Osteoblast (primary cell): ENCODE results near the gene TIMM8A. TPM values are rescaled to one million over a fixed set of nuclear protein-coding genes. Genes with fewer than 3 reads are reported as not detected.

ENCODE experiments used
- DNase-seq: peaks from one replicate; pipeline ENCODE4 v3.0.0; 2011; ENCODE audit warnings: low spot score, mixed read lengths; ENCODE audit not compliant: insufficient read length; ENCODE audit errors: missing footprints
- H2AFZ ChIP-seq: 2 replicates; pipeline ENCODE4 v1.6.0; 2011; ENCODE audit warnings: mild to moderate bottlenecking, low read length
- H3K27ac ChIP-seq: 2 replicates; pipeline ENCODE4 v1.5.1; 2011; ENCODE audit warnings: mild to moderate bottlenecking, low read depth, low read length, moderate library complexity
- H3K27me3 ChIP-seq: 2 replicates; pipeline ENCODE4 v1.6.0; 2012; ENCODE audit warnings: mild to moderate bottlenecking, control low read depth, inconsistent platforms, low read length, moderate library complexity; ENCODE audit not compliant: insufficient read depth
- H3K36me3 ChIP-seq: 2 replicates; pipeline ENCODE4 v1.5.1; 2011; ENCODE audit warnings: mild to moderate bottlenecking, low read length, control low read depth, moderate library complexity; ENCODE audit not compliant: insufficient read depth
- H3K4me1 ChIP-seq: 2 replicates; pipeline ENCODE4 v1.5.1; 2011; ENCODE audit warnings: mild to moderate bottlenecking, low read length, control low read depth, moderate library complexity; ENCODE audit not compliant: insufficient read depth
- H3K4me2 ChIP-seq: 2 replicates; pipeline ENCODE4 v1.6.0; 2011; ENCODE audit warnings: mild to moderate bottlenecking, low read length; ENCODE audit not compliant: insufficient read depth
- H3K4me3 ChIP-seq: fragments of 200-600 bp; sonication (generic); 3 replicates; pipeline ENCODE4 v1.5.1; 2012; ENCODE audit warnings: mild to moderate bottlenecking, low read length, inconsistent platforms; ENCODE audit not compliant: insufficient read depth
- H3K79me2 ChIP-seq: 2 replicates; pipeline ENCODE4 v1.6.0; 2012; ENCODE audit warnings: mild to moderate bottlenecking, low read length, control low read depth, inconsistent platforms; ENCODE audit not compliant: insufficient read depth
- H3K9me3 ChIP-seq: 2 replicates; pipeline ENCODE4 v1.5.1; 2011; ENCODE audit warnings: low read depth, low read length, control low read depth
- H4K20me1 ChIP-seq: 2 replicates; pipeline ENCODE4 v1.6.0; 2012; ENCODE audit warnings: mild to moderate bottlenecking, low read length, control low read depth; ENCODE audit not compliant: insufficient read depth
- total RNA-seq: library from RNA; depleted of rRNA; stranded (reverse); fragments of >200 nt; gene quantifications from 2 replicates; pipeline ENCODE4 v1.2.3, GENCODE V29; 2012
- TF ChIP-seq, protein P1 (sequence below): IDR thresholded peaks from 2 replicates; pipeline ENCODE4 v1.5.1; 2011; ENCODE audit warnings: mild to moderate bottlenecking, low read depth, low read length, moderate library complexity; ENCODE audit errors: extremely low read depth

The TIMM8A gene
- total RNA-seq, 1 donor, result 2.9 TPM

DNA sequence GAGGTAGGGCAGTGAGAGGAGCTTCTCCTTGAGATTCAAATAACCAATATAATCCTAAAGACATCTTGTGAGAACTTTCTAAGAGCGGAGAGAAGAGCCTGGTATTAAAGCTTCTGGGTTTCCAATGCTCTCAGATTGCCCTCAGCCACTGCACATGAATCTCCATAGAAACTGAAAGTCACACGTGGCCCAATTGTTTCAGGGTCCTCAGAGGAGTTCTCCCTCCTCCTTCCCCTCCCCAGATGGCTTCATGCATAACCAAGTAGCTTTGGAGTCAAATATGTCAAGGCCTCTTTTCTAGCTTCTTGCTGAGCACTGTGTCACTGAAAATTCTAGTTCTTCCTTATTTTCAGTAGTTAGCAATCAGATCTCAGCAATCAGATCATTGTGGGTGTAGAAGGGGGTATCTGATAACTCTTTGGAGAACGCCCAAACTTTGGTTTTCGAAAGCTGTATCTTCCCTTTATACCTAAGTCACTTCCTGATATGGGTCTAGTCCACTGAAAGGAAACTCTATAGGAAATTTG, 35.2 kb upstream of the TIMM8A start:
- no peak overlapping the region for H3K27ac ChIP-seq
- no peak overlapping the region for H2AFZ ChIP-seq
- no peaks in the 10 kb centered on the region for H4K20me1 ChIP-seq
- no peaks in the 10 kb centered on the region for H3K4me1 ChIP-seq
- TF ChIP-seq, protein P1, sequence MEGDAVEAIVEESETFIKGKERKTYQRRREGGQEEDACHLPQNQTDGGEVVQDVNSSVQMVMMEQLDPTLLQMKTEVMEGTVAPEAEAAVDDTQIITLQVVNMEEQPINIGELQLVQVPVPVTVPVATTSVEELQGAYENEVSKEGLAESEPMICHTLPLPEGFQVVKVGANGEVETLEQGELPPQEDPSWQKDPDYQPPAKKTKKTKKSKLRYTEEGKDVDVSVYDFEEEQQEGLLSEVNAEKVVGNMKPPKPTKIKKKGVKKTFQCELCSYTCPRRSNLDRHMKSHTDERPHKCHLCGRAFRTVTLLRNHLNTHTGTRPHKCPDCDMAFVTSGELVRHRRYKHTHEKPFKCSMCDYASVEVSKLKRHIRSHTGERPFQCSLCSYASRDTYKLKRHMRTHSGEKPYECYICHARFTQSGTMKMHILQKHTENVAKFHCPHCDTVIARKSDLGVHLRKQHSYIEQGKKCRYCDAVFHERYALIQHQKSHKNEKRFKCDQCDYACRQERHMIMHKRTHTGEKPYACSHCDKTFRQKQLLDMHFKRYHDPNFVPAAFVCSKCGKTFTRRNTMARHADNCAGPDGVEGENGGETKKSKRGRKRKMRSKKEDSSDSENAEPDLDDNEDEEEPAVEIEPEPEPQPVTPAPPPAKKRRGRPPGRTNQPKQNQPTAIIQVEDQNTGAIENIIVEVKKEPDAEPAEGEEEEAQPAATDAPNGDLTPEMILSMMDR, result no peak
- DNase-seq, result peak; percentile 26
- no peak overlapping the region for H3K4me3 ChIP-seq
- H3K79me2 ChIP-seq, result no peaks in the 10 kb centered on the region
- H3K27me3 ChIP-seq, result peaks cover 12% of the 10 kb centered on the region
- no peaks in the 10 kb centered on the region for H3K9me3 ChIP-seq
- H3K4me2 ChIP-seq, result no peak overlapping the region
- no peaks in the 10 kb centered on the region for H3K36me3 ChIP-seq

DNA sequence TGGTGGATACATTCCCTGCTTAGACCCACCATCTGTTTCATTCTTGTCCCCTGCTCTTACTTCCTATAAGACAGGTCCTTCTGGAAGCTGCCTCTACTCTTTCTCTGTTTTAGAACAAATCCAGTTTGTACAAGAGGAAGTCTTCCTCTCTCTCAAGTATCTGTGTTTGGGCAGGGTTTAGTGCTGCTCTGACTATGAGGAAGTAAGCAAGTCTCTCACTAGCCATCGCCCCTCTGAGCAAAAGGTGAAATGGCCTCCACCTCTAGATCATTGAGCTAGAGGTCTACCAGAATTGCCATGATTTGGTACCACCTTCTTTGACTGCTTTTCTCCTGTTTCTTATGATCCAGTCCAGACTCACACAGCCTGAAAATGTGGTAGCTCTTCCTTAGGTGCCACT, 29.0 kb upstream of the TIMM8A start:
- Histone ChIP-seq H3K4me2 (no peak overlapping the region), H3K27me3 (peaks cover 7% of the 10 kb centered on the region), H3K36me3 (no peaks in the 10 kb centered on the region), H3K4me1 (no peaks in the 10 kb centered on the region), H3K9me3 (no peaks in the 10 kb centered on the region), H2AFZ (no peak overlapping the region), H3K4me3 (no peak overlapping the region), H4K20me1 (no peaks in the 10 kb centered on the region), H3K27ac (no peak overlapping the region), H3K79me2 (no peaks in the 10 kb centered on the region)
- TF ChIP-seq, protein P1, result no peak
- no peak for DNase-seq

DNA sequence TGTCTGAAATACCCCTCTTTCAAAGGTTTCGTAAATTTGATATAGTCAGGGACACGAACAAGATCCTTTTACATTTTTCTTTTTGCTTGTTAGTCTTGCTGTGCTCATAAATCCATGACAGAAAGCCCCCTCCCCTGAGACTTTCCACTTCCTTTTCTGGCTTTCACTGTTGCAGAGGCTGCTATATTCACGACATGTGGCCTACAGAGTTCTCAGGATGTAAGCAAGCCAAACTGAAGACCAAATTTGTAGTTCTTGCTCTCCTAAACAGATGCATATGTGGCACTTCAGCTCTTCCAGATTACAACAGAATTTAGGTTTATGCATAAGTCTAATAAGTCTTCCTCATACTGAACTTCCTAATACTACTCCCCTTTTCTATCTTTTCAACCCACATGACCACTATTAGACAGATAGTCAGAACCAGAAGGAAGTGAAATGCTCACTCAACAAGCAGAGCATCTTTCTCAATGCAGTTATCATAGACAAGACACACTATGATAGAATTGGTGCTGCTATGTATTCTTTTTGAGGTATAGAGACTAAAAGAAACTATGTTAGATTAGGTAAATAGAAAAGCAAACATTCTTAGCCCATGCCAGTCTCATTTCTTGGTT, 22.5 kb upstream of the TIMM8A start:
- H4K20me1 ChIP-seq, result no peaks in the 10 kb centered on the region
- H3K4me1 ChIP-seq, result no peaks in the 10 kb centered on the region
- no peaks in the 10 kb centered on the region for H3K36me3 ChIP-seq
- peaks cover 6% of the 10 kb centered on the region for H3K27me3 ChIP-seq
- TF ChIP-seq, protein P1, result no peak
- no peak overlapping the region for H2AFZ ChIP-seq
- H3K79me2 ChIP-seq, result no peaks in the 10 kb centered on the region
- no peaks in the 10 kb centered on the region for H3K9me3 ChIP-seq
- H3K4me3 ChIP-seq, result no peak overlapping the region
- H3K4me2 ChIP-seq, result no peak overlapping the region
- no peak for DNase-seq
- no peak overlapping the region for H3K27ac ChIP-seq

DNA sequence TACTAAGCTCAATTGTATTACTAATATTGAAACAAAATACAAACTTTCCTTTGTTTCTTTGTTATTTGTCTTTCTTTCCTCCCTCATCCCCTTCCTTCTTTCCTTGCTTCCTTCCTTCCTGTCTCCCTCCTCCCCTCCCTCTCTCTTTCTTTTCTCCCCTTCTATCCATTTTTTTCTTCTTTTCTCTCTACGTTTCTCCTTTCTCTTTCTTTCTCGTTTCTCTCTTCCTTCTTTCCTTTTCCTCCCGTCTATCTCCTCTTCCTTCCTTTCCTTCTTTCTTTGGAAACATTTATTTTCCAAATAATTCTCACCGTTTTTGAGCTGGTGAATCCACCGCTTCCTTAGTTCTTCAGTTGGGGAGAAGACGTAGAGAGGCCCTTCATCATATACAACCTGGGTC, 21.1 kb upstream of the TIMM8A start:
- H4K20me1 ChIP-seq, result no peaks in the 10 kb centered on the region
- no peaks in the 10 kb centered on the region for H3K79me2 ChIP-seq
- H2AFZ ChIP-seq, result no peak overlapping the region
- H3K27ac ChIP-seq, result no peak overlapping the region
- H3K9me3 ChIP-seq, result no peaks in the 10 kb centered on the region
- H3K4me2 ChIP-seq, result no peak overlapping the region
- H3K27me3 ChIP-seq, result no peaks in the 10 kb centered on the region
- H3K4me1 ChIP-seq, result no peaks in the 10 kb centered on the region
- TF ChIP-seq, protein P1, result no peak
- no peak overlapping the region for H3K4me3 ChIP-seq
- DNase-seq, result no peak
- H3K36me3 ChIP-seq, result no peaks in the 10 kb centered on the region
